ENCODE data around the gene EDAR. TPM values are rescaled to one million over a fixed set of nuclear protein-coding genes. Genes with fewer than 3 reads are reported as not detected.

EDAR gene
- polyA plus RNA-seq, 1 experiment: not detected

DNA sequence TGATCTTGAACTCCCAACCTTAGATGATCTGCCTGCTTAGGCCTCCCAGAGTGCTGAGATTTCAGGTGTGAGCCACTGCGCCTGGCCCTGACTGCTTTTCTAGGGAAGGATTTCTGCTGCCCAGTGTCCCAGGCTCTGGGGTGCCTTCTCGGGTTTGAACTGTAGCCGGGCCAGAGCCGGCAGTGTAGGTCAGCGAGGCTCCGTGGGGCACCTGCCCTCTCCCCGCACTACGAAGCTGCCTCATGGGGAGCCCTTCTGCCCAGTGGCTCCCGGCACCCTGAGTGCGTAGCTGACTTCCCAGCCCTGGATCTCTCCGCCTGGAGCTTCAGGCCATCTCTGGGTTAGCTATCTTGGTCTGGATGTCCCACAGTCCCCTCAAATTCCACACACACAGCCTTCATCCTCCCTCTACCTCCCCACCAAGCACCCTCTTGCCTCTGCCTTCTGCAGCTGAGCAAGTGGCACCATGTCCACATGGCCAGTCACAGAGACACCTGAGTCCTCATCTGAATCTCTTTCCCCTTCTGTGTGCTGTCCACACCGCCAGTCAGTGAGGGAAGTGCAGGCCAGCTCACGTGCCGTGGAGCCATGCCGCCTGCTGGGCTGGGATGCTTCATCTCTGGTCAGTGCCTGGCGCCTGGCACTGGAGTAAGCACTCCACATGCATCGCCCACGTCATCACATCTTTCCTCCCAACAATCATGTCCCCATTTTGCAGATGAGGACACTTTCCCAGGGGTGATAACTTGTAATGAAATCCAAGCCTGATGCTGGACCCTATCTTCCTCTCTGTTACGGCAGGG, 69.2 kb downstream of the EDAR start:
- Histone ChIP-seq H3K27me3 (ENCODE audit: control insufficient read depth, insufficient read depth, low read length) (peaks cover 53% of the 10 kb centered on the region), H3K9me3 (ENCODE audit: control insufficient read depth, insufficient read depth, low read length) (no peaks in the 10 kb centered on the region), H3K27ac (ENCODE audit: low read depth, low read length) (no peak overlapping the region), H3K4me3 (ENCODE audit: low read depth, low read length) (no peak overlapping the region)
- TF ChIP-seq, protein P1, sequence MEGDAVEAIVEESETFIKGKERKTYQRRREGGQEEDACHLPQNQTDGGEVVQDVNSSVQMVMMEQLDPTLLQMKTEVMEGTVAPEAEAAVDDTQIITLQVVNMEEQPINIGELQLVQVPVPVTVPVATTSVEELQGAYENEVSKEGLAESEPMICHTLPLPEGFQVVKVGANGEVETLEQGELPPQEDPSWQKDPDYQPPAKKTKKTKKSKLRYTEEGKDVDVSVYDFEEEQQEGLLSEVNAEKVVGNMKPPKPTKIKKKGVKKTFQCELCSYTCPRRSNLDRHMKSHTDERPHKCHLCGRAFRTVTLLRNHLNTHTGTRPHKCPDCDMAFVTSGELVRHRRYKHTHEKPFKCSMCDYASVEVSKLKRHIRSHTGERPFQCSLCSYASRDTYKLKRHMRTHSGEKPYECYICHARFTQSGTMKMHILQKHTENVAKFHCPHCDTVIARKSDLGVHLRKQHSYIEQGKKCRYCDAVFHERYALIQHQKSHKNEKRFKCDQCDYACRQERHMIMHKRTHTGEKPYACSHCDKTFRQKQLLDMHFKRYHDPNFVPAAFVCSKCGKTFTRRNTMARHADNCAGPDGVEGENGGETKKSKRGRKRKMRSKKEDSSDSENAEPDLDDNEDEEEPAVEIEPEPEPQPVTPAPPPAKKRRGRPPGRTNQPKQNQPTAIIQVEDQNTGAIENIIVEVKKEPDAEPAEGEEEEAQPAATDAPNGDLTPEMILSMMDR (IDR thresholded peaks at IDR 0.05; ENCODE audit: low read depth, low read length): no peak
- CTCF ChIA-PET: interaction anchor here (1.2 kb wide), 1 partner anchor 10 kb away, joined by 3 read pairs; no protein-coding TSS in a partner anchor
- no peak for DNase-seq (ENCODE audit: low read depth, low spot score)
- POLR2A ChIA-PET: no interaction called here

DNA sequence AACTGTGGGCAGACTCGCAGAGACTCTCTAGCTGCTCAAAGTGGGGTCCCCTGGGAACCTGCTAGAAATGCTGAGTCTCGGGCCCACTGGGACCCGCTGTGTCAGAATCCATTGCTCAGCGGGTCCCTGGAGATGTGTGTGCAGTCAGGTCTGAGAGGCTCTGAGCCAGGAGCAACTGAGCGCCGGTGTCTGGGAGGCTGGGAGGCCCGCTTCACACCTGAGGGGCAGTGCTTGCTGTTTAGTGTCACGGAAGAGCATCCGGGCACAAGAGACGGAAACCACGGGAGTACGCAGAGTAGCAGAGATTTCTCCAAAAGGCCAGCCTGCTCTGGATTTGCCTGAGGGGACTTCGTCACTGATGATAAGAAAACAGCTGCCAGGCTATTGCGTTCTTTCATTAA, 70.1 kb downstream of the EDAR start:
- no peak for DNase-seq (ENCODE audit: low read depth, low spot score)
- Histone ChIP-seq H3K9me3 (ENCODE audit: control insufficient read depth, insufficient read depth, low read length) (no peaks in the 10 kb centered on the region), H3K4me3 (ENCODE audit: low read depth, low read length) (no peak overlapping the region), H3K27me3 (ENCODE audit: control insufficient read depth, insufficient read depth, low read length) (peaks cover 46% of the 10 kb centered on the region), H3K27ac (ENCODE audit: low read depth, low read length) (no peak overlapping the region)
- CTCF ChIA-PET: interaction anchor here (1.2 kb wide), 1 partner anchor 10 kb away, joined by 3 read pairs; no protein-coding TSS in a partner anchor
- POLR2A ChIA-PET: no interaction called here
- TF ChIP-seq, protein P1 (IDR thresholded peaks at IDR 0.05; ENCODE audit: low read depth, low read length): no peak

DNA sequence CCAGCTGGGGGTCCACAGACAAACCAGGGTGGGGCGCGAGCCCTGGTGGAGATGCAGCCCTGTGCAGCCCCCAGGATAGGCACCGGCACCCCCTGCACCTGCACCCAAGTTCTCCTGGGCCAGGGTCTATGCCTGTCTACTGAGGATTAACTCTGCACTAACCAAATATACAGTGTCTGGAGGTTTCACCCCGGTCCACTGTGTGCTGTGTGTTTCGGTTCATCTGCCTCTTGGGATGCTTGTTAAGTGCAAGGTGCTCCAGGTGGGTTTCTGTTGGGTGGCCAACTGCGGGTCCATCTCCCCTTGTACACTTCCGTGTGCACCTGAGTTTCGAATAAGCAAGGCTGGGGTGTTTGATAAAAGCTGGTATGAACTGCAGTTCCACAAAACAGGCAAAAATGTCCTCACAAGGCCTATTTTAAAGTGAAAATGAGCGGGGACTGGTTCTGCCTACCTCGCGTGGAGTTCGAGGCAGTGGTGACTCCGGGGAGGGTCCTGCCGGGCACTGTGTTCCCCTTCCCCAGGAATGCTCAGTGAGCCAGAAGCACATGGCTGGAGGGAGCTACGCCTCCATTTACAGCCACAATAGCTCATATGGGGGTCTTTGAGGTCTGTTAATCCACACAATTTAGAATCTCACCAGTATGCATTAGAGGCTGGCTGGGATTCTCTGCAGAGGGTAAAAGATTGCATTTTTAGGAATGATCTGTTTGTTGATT, 70.7 kb downstream of the EDAR start:
- CTCF ChIA-PET: no interaction called here
- TF ChIP-seq, protein P1 (IDR thresholded peaks at IDR 0.05; ENCODE audit: low read depth, low read length): no peak
- Histone ChIP-seq H3K9me3 (ENCODE audit: control insufficient read depth, insufficient read depth, low read length) (no peaks in the 10 kb centered on the region), H3K4me3 (ENCODE audit: low read depth, low read length) (no peak overlapping the region), H3K27ac (ENCODE audit: low read depth, low read length) (no peak overlapping the region), H3K27me3 (ENCODE audit: control insufficient read depth, insufficient read depth, low read length) (peaks cover 39% of the 10 kb centered on the region)
- DNase-seq (ENCODE audit: low read depth, low spot score): no peak
- POLR2A ChIA-PET: no interaction called here

- CTCF ChIA-PET: interaction anchor here (3.6 kb wide), 1 partner anchor 11 kb away, joined by 16 read pairs; no protein-coding TSS in a partner anchor
- POLR2A ChIA-PET: no interaction called here
- Histone ChIP-seq H3K27ac (ENCODE audit: low read depth, low read length) (no peak overlapping the region), H3K27me3 (ENCODE audit: control insufficient read depth, insufficient read depth, low read length) (peaks cover 37% of the 10 kb centered on the region), H3K4me3 (ENCODE audit: low read depth, low read length) (no peak overlapping the region), H3K9me3 (ENCODE audit: control insufficient read depth, insufficient read depth, low read length) (no peaks in the 10 kb centered on the region)
- TF ChIP-seq, protein P1 (IDR thresholded peaks at IDR 0.05; ENCODE audit: low read depth, low read length): no peak
- DNase-seq (ENCODE audit: low read depth, low spot score): no peak
Measured at GRCh38 chr2:108917526-108917925, 71.5 kb downstream of the EDAR start.
